SU-DHL-6 (cell line): ENCODE measurements around the gene SLC16A3.

Source experiments
- H2AFZ ChIP-seq: fragments of 200-600 bp; sonication (generic); 2 replicates; pipeline ENCODE4 v1.6.1; 2014; ENCODE audit warnings: low read depth, mild to moderate bottlenecking, moderate library complexity, mixed read lengths, antibody characterized with exemption, low read length; ENCODE audit not compliant: severe bottlenecking
- H3F3A ChIP-seq: fragments of 200-600 bp; shearing (Covaris generic); 2 replicates; pipeline ENCODE4 v1.6.0; 2016; ENCODE audit warnings: antibody characterized with exemption, mild to moderate bottlenecking; ENCODE audit not compliant: insufficient read depth
- H3K27ac ChIP-seq: fragments of 200-600 bp; sonication (generic); 2 replicates; pipeline ENCODE4 v1.5.1; 2016; ENCODE audit warnings: low read depth, mild to moderate bottlenecking, low read length, moderate library complexity, mixed read lengths
- H3K27me3 ChIP-seq: fragments of 200-600 bp; sonication (generic), shearing (Covaris generic); 2 replicates; pipeline ENCODE4 v1.6.0; 2014; ENCODE audit warnings: mild to moderate bottlenecking, low read length
- H3K36me3 ChIP-seq: fragments of 200-600 bp; sonication (generic); 2 replicates; pipeline ENCODE4 v1.6.1; 2014; ENCODE audit warnings: mild to moderate bottlenecking, low read length, mixed read lengths
- H3K4me2 ChIP-seq: fragments of 300-600, 200-600 bp; shearing (Covaris generic), sonication (generic); 2 replicates; pipeline ENCODE4 v1.6.0; 2014; ENCODE audit warnings: low read length, low read depth, mild to moderate bottlenecking; ENCODE audit not compliant: poor library complexity, severe bottlenecking
- H3K4me3 ChIP-seq: fragments of 200-600 bp; sonication (generic); 2 replicates; pipeline ENCODE4 v1.5.1; 2014; ENCODE audit warnings: antibody characterized with exemption, low read length, mild to moderate bottlenecking, mixed read lengths; ENCODE audit not compliant: insufficient read depth, poor library complexity, severe bottlenecking
- H3K79me2 ChIP-seq: fragments of 200-600 bp; sonication (generic); 2 replicates; pipeline ENCODE4 v1.6.1; 2014; ENCODE audit warnings: mild to moderate bottlenecking, low read length, moderate library complexity; ENCODE audit not compliant: insufficient read depth
- H3K9ac ChIP-seq: fragments of 200-600 bp; sonication (generic); 2 replicates; pipeline ENCODE4 v1.7.0; 2014; ENCODE audit warnings: mild to moderate bottlenecking, low read length
- H3K9me2 ChIP-seq: fragments of 200-600 bp; sonication (generic); replicated peaks from 2 replicates; pipeline ENCODE4 v1.6.1; 2014; ENCODE audit warnings: low read length; ENCODE audit not compliant: insufficient read depth
- H3K9me3 ChIP-seq: fragments of 200-600 bp; sonication (generic); 2 replicates; pipeline ENCODE4 v1.6.1; 2014; ENCODE audit warnings: low read length, mixed read lengths; ENCODE audit not compliant: insufficient read depth
- H4K20me1 ChIP-seq: fragments of 200-600 bp; sonication (generic); 2 replicates; pipeline ENCODE4 v1.6.1; 2014; ENCODE audit warnings: low read depth, mild to moderate bottlenecking, antibody characterized with exemption, low read length, moderate library complexity, mixed read lengths
- CTCF ChIP-seq: fragments of 200-600 bp; sonication (generic); IDR thresholded peaks from one replicate; pipeline ENCODE4 v1.5.1; 2017; ENCODE audit warnings: antibody characterized with exemption, mild to moderate bottlenecking, low read length, moderate library complexity; ENCODE audit not compliant: insufficient read depth, poor library complexity, severe bottlenecking
- EZH2phosphoT487 ChIP-seq: fragments of 200-600 bp; sonication (generic), shearing (Covaris generic); conservative IDR thresholded peaks from 2 replicates; pipeline ENCODE4 v1.6.1; 2018; ENCODE audit warnings: mild to moderate bottlenecking, antibody characterized with exemption, low read length, moderate library complexity, mixed read lengths

SLC16A3 gene

GRCh38 chr17:82246365-82247181, 17.7 kb downstream of the SLC16A3 start:
- H3K79me2 ChIP-seq, result peaks cover 4% of the 10 kb centered on the region; the same call in 1 of the 2 replicates
- no peak for TF ChIP-seq CTCF
- no peak for TF ChIP-seq EZH2phosphoT487
- no peak overlapping the region for H3K9ac ChIP-seq
- H3K27me3 ChIP-seq, result no peaks in the 10 kb centered on the region
- H3K9me3 ChIP-seq, result no peaks in the 10 kb centered on the region
- no peak overlapping the region for H3K4me3 ChIP-seq
- H4K20me1 ChIP-seq, result no peaks in the 10 kb centered on the region; the same call in 1 of the 2 replicates
- H3K36me3 ChIP-seq, result 0 out of 2 replicates have a peak, but pooled peaks cover 3% of the 10 kb centered on the region
- no peak overlapping the region for H3K4me2 ChIP-seq
- H3K27ac ChIP-seq, result no peak overlapping the region
- no peaks in the 10 kb centered on the region for H3F3A ChIP-seq
- no peak overlapping the region for H2AFZ ChIP-seq
- no peaks in the 10 kb centered on the region for H3K9me2 ChIP-seq

- no peaks in the 10 kb centered on the region for H3K9me3 ChIP-seq
- H3F3A ChIP-seq, result no peaks in the 10 kb centered on the region
- no peaks in the 10 kb centered on the region; the same call in 1 of the 2 replicates for H4K20me1 ChIP-seq
- H3K4me2 ChIP-seq, result no peak overlapping the region
- no peak overlapping the region for H2AFZ ChIP-seq
- H3K36me3 ChIP-seq, result 0 out of 2 replicates have a peak, but pooled peaks cover 3% of the 10 kb centered on the region
- H3K4me3 ChIP-seq, result no peak overlapping the region
- no peaks in the 10 kb centered on the region for H3K27me3 ChIP-seq
- no peaks in the 10 kb centered on the region for H3K9me2 ChIP-seq
- no peak overlapping the region for H3K9ac ChIP-seq
- no peak for TF ChIP-seq CTCF
- no peak for TF ChIP-seq EZH2phosphoT487
- no peak overlapping the region for H3K27ac ChIP-seq
- H3K79me2 ChIP-seq, result peaks cover 4% of the 10 kb centered on the region; the same call in 1 of the 2 replicates
Measured at GRCh38 chr17:82247182-82247823, 18.5 kb downstream of the SLC16A3 start.

DNA sequence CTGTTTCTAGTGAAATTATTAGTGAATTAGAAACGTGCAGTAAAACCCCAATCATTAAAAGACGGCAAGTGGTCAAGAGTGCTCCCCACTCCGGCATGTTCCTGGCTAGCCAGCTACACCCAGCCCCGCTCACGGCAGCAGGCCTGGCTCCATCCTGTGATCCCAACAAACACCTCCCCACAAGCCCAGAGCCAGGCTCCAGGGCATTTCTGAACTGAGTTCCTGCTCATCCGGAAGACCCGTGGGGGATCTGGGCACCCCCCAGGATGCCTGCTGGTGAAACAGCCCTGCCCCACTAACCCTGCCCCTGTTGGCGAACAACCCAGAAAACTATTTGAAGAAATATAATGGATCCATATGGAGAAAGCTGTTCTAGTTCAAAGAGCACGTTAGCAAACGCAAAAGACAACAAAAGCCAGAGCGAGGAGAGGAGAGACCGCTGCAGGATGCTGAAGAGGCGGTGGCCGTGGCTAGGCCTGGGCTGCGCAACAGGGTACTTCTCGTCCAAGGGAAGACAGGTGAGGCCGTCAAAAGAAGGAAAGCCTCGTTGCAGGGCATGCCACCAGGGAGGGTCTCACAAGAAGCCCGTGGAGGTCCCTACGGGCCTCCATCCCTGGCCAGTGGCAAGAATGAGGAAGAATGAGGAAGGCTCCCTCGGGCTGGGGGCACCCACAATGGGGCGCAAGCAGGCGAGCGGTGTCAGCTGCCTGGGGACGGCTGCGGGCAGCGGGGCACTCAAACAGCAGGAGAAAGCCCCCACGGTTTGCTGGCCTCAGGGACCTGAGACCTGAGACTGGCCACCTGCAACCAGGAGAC, 19.2 kb downstream of the SLC16A3 start:
- H3K4me2 ChIP-seq, result no peak overlapping the region
- H3K9ac ChIP-seq, result no peak overlapping the region
- peaks cover 4% of the 10 kb centered on the region; the same call in 1 of the 2 replicates for H3K79me2 ChIP-seq
- no peak overlapping the region for H3K4me3 ChIP-seq
- no peaks in the 10 kb centered on the region for H3K9me2 ChIP-seq
- H4K20me1 ChIP-seq, result no peaks in the 10 kb centered on the region; the same call in 1 of the 2 replicates
- H3K9me3 ChIP-seq, result no peaks in the 10 kb centered on the region
- no peak overlapping the region for H2AFZ ChIP-seq
- no peak overlapping the region for H3K27ac ChIP-seq
- H3F3A ChIP-seq, result no peaks in the 10 kb centered on the region
- H3K27me3 ChIP-seq, result no peaks in the 10 kb centered on the region
- TF ChIP-seq CTCF (no peak), EZH2phosphoT487 (no peak)
- H3K36me3 ChIP-seq, result 0 out of 2 replicates have a peak, but pooled peaks cover 3% of the 10 kb centered on the region
